GM12891 (cell line): Measurements from ENCODE around the gene SLC44A5.

Experiments used
- POLR2A ChIP-seq: IDR thresholded peaks from 2 replicates; pipeline ENCODE4 v1.6.1; 2011; ENCODE audit warnings: low read depth, low read length, control low read depth
- POLR2AphosphoS5 ChIP-seq: IDR thresholded peaks from 2 replicates; pipeline ENCODE4 v1.6.1; 2011; ENCODE audit warnings: low read depth, low read length, control low read depth

DNA sequence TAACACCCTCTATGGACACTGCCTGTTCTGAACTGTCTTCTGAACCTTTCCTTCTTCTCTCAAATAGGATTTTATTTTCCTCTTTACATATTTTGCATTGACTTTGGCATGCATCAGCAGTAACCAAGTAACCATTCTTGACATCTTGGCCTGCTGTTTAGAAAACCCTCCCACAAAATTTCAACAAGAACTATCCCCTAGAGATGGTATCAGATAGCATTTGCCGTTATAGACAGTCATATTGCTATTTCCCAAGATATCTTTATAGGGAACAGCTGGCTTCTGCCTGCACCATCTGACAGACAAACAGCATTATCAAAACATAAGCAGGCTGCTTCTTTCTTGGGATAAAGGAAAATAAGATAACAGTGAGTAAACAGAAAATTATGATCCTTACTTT is 422.0 kb downstream of the SLC44A5 start:
- no peak for TF ChIP-seq POLR2A
- no peak for TF ChIP-seq POLR2AphosphoS5
